Ishikawa (cell line): ENCODE data around the gene TMEM37.

ENCODE experiments used
- CEBPB ChIP-seq: IDR thresholded peaks from 2 replicates; pipeline ENCODE4 v1.6.1; 2012
- CREB1 ChIP-seq: IDR thresholded peaks from 2 replicates; pipeline ENCODE4 v1.6.1; 2012; ENCODE audit warnings: low read depth
- EGR1 ChIP-seq: IDR thresholded peaks from 2 replicates; pipeline ENCODE4 v1.6.1; 2012
- EP300 ChIP-seq: IDR thresholded peaks from 2 replicates; pipeline ENCODE4 v1.6.1; 2012; ENCODE audit warnings: borderline replicate concordance
- FOXM1 ChIP-seq: IDR thresholded peaks from 2 replicates; pipeline ENCODE4 v1.6.1; 2012; ENCODE audit warnings: low read depth, borderline replicate concordance
- MAX ChIP-seq: IDR thresholded peaks from 2 replicates; pipeline ENCODE4 v1.6.1; 2012
- NFIC ChIP-seq: IDR thresholded peaks from 2 replicates; pipeline ENCODE4 v1.6.1; 2012
- RAD21 ChIP-seq: IDR thresholded peaks from 2 replicates; pipeline ENCODE4 v1.6.1; 2012; ENCODE audit warnings: low read depth
- TAF1 ChIP-seq: IDR thresholded peaks from 2 replicates; pipeline ENCODE4 v1.6.1; 2012; ENCODE audit warnings: low read depth, mild to moderate bottlenecking
- TCF12 ChIP-seq: IDR thresholded peaks from 2 replicates; pipeline ENCODE4 v1.6.1; 2012; ENCODE audit warnings: low read depth
- TEAD4 ChIP-seq: IDR thresholded peaks from 2 replicates; pipeline ENCODE4 v1.6.1; 2012
- YY1 ChIP-seq: IDR thresholded peaks from 2 replicates; pipeline ENCODE4 v1.6.1; 2012; ENCODE audit warnings: low read depth
- ZBTB7A ChIP-seq: IDR thresholded peaks from 2 replicates; pipeline ENCODE4 v1.6.1; 2012; ENCODE audit warnings: low read depth
- TF ChIP-seq, protein P1 (sequence below): IDR thresholded peaks from 2 replicates; pipeline ENCODE4 v1.6.1; 2012; ENCODE audit warnings: low read depth, mild to moderate bottlenecking
- TF ChIP-seq, protein P2 (sequence below): IDR thresholded peaks from 2 replicates; pipeline ENCODE4 v1.6.1; 2012

TMEM37 gene

DNA sequence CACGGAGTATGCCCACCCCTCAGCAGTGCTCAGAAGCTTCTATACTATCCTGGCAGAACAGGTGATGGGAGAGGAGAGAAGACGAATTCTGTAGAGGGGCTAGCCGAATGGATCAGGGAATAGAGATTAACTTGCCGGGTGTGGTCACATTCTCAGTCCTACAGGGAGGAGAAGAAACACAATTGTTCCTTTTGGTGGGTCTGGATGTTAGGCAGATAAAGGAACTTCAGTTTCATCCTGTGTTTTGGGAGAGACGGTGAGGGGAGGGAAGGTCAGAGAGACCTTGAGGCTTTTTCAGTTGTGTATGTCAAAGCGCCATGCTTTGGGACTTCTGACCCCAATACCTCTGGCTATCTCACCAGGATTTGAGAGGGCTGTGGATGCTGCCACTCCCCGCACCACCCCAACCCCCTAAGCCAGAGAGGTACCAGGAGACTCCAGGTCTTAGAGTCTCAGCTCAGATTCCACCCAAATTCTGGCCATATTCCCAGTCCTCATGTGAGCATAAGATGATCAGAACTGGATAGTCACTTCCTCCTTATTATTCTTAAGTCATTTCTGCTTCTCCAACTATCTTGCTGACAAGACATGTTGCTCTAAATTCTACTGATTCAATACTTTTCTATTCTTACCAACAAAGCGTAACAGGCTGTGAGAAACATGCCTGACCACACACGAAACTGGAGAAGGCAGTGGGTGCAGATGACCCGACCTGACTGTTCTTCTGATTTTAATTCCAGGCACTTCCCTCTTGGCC is 2.3 kb upstream of the TMEM37 start:
- TF ChIP-seq CEBPB (no peak), TEAD4 (no peak), NFIC (no peak), CREB1 (no peak), TAF1 (no peak), YY1 (no peak), RAD21 (no peak), EGR1 (no peak), ZBTB7A (no peak), MAX (no peak), EP300 (no peak), FOXM1 (no peak), TCF12 (no peak)
- TF ChIP-seq, protein P1, sequence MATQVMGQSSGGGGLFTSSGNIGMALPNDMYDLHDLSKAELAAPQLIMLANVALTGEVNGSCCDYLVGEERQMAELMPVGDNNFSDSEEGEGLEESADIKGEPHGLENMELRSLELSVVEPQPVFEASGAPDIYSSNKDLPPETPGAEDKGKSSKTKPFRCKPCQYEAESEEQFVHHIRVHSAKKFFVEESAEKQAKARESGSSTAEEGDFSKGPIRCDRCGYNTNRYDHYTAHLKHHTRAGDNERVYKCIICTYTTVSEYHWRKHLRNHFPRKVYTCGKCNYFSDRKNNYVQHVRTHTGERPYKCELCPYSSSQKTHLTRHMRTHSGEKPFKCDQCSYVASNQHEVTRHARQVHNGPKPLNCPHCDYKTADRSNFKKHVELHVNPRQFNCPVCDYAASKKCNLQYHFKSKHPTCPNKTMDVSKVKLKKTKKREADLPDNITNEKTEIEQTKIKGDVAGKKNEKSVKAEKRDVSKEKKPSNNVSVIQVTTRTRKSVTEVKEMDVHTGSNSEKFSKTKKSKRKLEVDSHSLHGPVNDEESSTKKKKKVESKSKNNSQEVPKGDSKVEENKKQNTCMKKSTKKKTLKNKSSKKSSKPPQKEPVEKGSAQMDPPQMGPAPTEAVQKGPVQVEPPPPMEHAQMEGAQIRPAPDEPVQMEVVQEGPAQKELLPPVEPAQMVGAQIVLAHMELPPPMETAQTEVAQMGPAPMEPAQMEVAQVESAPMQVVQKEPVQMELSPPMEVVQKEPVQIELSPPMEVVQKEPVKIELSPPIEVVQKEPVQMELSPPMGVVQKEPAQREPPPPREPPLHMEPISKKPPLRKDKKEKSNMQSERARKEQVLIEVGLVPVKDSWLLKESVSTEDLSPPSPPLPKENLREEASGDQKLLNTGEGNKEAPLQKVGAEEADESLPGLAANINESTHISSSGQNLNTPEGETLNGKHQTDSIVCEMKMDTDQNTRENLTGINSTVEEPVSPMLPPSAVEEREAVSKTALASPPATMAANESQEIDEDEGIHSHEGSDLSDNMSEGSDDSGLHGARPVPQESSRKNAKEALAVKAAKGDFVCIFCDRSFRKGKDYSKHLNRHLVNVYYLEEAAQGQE = no peak
- TF ChIP-seq, protein P2, sequence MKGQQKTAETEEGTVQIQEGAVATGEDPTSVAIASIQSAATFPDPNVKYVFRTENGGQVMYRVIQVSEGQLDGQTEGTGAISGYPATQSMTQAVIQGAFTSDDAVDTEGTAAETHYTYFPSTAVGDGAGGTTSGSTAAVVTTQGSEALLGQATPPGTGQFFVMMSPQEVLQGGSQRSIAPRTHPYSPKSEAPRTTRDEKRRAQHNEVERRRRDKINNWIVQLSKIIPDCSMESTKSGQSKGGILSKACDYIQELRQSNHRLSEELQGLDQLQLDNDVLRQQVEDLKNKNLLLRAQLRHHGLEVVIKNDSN = no peak

DNA sequence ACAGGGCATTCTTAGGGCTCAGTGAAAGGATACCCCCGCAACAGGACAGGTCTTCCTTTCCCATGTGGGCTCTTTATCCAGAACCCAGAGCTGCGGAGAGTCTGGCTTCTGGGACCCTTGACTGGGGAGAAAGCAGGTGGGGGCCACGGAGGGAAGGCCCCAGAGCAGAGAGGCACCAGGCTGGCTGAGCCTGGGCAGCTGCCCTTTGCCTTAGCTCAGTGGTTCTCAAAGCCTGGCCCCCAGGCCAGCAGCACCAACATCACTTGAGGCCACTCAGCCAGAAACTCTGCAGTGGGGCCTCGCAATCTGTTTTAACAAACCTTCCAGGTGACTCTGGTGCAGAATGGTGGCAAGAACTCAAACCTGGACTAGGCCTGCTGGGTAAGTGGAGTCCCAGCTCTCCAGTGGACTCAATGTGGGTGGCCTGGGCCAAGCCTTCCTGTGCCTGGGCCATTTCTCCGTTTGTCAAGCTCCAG is 1.6 kb upstream of the TMEM37 start:
- no peak for TF ChIP-seq EP300

- TF ChIP-seq CEBPB (no peak), ZBTB7A (peak; percentile 21; the same call in 1 of the 2 replicates), CREB1 (peak; percentile 19; the same call in 1 of the 2 replicates), YY1 (no peak), NFIC (peak; percentile 92), TEAD4 (peak; percentile 80), TAF1 (no peak), EGR1 (0 out of 2 replicates have a peak, but pooled peaks have one; percentile 35), EP300 (peak; percentile 80), TCF12 (peak; percentile 73), MAX (peak; percentile 54; the same call in 1 of the 2 replicates), RAD21 (no peak; the same call in 1 of the 2 replicates), FOXM1 (no peak)
- TF ChIP-seq, protein P1 = no peak
- TF ChIP-seq, protein P2 = no peak
Measured at GRCh38 chr2:119431976-119432850, 559 bp downstream of the TMEM37 start.

GRCh38 chr2:119432851-119433522 is 1.3 kb downstream of the TMEM37 start:
- TF ChIP-seq EP300 (no peak), RAD21 (no peak), FOXM1 (no peak), MAX (no peak), YY1 (no peak), EGR1 (no peak), TAF1 (no peak), CEBPB (no peak), CREB1 (no peak), NFIC (no peak), TEAD4 (no peak), ZBTB7A (no peak), TCF12 (no peak)
- TF ChIP-seq, protein P1 = no peak
- TF ChIP-seq, protein P2 = no peak
